Ishikawa (cell line): Measurements from ENCODE around the gene ARHGAP33.

ENCODE experiments used
- CEBPB ChIP-seq: IDR thresholded peaks from 2 replicates; pipeline ENCODE4 v1.6.1; 2012
- CREB1 ChIP-seq: IDR thresholded peaks from 2 replicates; pipeline ENCODE4 v1.6.1; 2012; ENCODE audit warnings: low read depth
- EGR1 ChIP-seq: IDR thresholded peaks from 2 replicates; pipeline ENCODE4 v1.6.1; 2012
- EP300 ChIP-seq: IDR thresholded peaks from 2 replicates; pipeline ENCODE4 v1.6.1; 2012; ENCODE audit warnings: borderline replicate concordance
- FOXM1 ChIP-seq: IDR thresholded peaks from 2 replicates; pipeline ENCODE4 v1.6.1; 2012; ENCODE audit warnings: low read depth, borderline replicate concordance
- MAX ChIP-seq: IDR thresholded peaks from 2 replicates; pipeline ENCODE4 v1.6.1; 2012
- NFIC ChIP-seq: IDR thresholded peaks from 2 replicates; pipeline ENCODE4 v1.6.1; 2012
- TAF1 ChIP-seq: IDR thresholded peaks from 2 replicates; pipeline ENCODE4 v1.6.1; 2012; ENCODE audit warnings: low read depth, mild to moderate bottlenecking
- TCF12 ChIP-seq: IDR thresholded peaks from 2 replicates; pipeline ENCODE4 v1.6.1; 2012; ENCODE audit warnings: low read depth
- TEAD4 ChIP-seq: IDR thresholded peaks from 2 replicates; pipeline ENCODE4 v1.6.1; 2012
- USF1 ChIP-seq: IDR thresholded peaks from 2 replicates; pipeline ENCODE4 v1.6.1; 2012

ARHGAP33 gene

GRCh38 chr19:35830986-35831385 lies 55.6 kb downstream of the ARHGAP33 start:
- TF ChIP-seq EP300 (no peak), TAF1 (no peak), CREB1 (no peak), USF1 (no peak), FOXM1 (no peak), TCF12 (no peak), EGR1 (no peak), CEBPB (no peak)

DNA sequence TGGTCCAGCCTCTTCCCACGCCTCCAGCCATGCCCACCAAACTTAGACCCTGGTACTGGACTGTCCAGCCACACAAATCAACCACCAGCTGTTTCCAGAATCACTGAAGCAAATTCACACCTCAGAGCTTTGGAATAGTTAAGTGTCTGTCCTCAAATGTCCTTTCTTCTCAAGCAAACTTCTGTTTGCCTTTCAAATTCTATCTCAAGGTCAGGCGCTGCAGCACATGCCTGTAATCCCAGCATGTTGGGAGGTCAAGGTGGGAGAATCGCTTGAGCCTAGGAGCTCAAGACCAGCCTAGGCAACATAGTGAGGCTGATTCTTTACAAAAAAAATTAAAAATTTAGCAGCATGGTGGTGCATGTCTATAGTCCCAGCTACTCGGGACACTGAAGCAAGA lies 56.7 kb downstream of the ARHGAP33 start:
- no peak for TF ChIP-seq FOXM1
- no peak for TF ChIP-seq NFIC
- TF ChIP-seq TEAD4, result no peak
- no peak for TF ChIP-seq TAF1
- no peak for TF ChIP-seq EGR1

- TF ChIP-seq MAX, result no peak
Measured at GRCh38 chr19:35833972-35834371, 58.6 kb downstream of the ARHGAP33 start.
